Ovary (tissue), 9 donors: ENCODE data around the gene TUBA3D. TPM values are rescaled to one million over a fixed set of nuclear protein-coding genes. Genes with fewer than 3 reads are reported as not detected.
"Not testable (repeated sequence)": the region's sequence is repeated elsewhere in the genome, so short reads cannot be mapped to it uniquely, and the experiment has no call there.

Source experiments
- DNase-seq, 5 donors: peaks; one replicate each; pipeline ENCODE4 v3.0.0-alpha.2; 2019 to 2020
- H3K27ac ChIP-seq, 2 donors: fragments of 200-600 bp; one replicate each; pipeline versions ENCODE4 v1.5.1 to v1.8.0; 2019 to 2022
- H3K27me3 ChIP-seq: fragments of 200-600 bp; one replicate; pipeline ENCODE4 v1.8.0; 2022
- H3K36me3 ChIP-seq: fragments of 200-600 bp; sonication (generic); one replicate; pipeline ENCODE4 v1.5.1; 2019
- H3K4me1 ChIP-seq: one replicate; pipeline ENCODE4 v1.8.1; 2013; ENCODE audit warnings: mild to moderate bottlenecking, moderate library complexity; ENCODE audit not compliant: insufficient read depth
- H3K4me3 ChIP-seq: fragments of 200-600 bp; sonication (generic); one replicate; pipeline ENCODE4 v1.5.1; 2017
- H3K9me3 ChIP-seq, 2 donors: fragments of 200-600 bp in 1 of 2; sonication (generic) in 1 of 2; one replicate each; pipeline versions ENCODE4 v1.5.1 to v1.8.1; 2013 to 2019; ENCODE audit warnings: mild to moderate bottlenecking in 1 of 2, moderate library complexity in 1 of 2
- WGBS, 3 donors: extraction: QIAGEN DNeasy Blood & Tissue Kit in 1 of 3; methylation state at CpG; one replicate each; pipeline versions ENCODE4 v1.1.5 to v1.1.7; 2013 to 2017; 5-methylcytosine and 5-hydroxymethylcytosine counted together
- intact Hi-C, 4 donors: fragments of 100-400 bp; cut with DNase I; formaldehyde crosslinking; loops; one replicate each; pipeline versions ENCODE4 v1.11.0 to v1.15.1; 2022 to 2023
- microRNA-seq, 3 donors: library from miRNA; unstranded; fragments of <30 nt; microRNA quantifications; one replicate each; pipeline versions ENCODE4 to v1.2.0, GENCODE V29; 2019 to 2020
- polyA plus RNA-seq, 2 donors: library from polyadenylated mRNA; stranded (reverse); fragments of 200-250 nt in 1 of 2; fragments of 350-450 nt in 1 of 2; fragmentation: Illumina TruSeq in 1 of 2; extraction: RNeasy Lipid Tissue Mini Kit (QIAGEN cat#74804) in 1 of 2; gene quantifications; one replicate each; pipeline ENCODE4 v1.2.3, GENCODE V29; 2013 to 2014
- total RNA-seq, 7 donors: library from RNA; depleted of rRNA in 2 of 7; stranded (reverse); fragments of >200 nt in 2 of 7; fragmentation: NEBNext Ultra II Directional in 3 of 7; extraction: Animal tissue kit (Norgen Biotek cat#: 25700) in 3 of 7; gene quantifications; one replicate each; pipeline versions ENCODE4 v1.1.0 to v1.2.4, GENCODE V29; 2016 to 2023
- donor health status: DM: no; HTN: no; CAD: no; lungs with moderate emphysema.
- donor health status: DM: no; HTN: no; CAD: no.
- donor health status: Bipolar disorder and iron deficiency.
- donor health status: DM: yes; HTN: yes; CAD: no.
- donor health status: DM: no; HTN: no; CAD: no.
- donor health status: DM: yes; HTN: yes; CAD: no.

TUBA3D gene
- total and polyA plus RNA-seq, 9 donors = 0.15 to 74.1 (median 0.38) TPM; not detected in 2

DNA sequence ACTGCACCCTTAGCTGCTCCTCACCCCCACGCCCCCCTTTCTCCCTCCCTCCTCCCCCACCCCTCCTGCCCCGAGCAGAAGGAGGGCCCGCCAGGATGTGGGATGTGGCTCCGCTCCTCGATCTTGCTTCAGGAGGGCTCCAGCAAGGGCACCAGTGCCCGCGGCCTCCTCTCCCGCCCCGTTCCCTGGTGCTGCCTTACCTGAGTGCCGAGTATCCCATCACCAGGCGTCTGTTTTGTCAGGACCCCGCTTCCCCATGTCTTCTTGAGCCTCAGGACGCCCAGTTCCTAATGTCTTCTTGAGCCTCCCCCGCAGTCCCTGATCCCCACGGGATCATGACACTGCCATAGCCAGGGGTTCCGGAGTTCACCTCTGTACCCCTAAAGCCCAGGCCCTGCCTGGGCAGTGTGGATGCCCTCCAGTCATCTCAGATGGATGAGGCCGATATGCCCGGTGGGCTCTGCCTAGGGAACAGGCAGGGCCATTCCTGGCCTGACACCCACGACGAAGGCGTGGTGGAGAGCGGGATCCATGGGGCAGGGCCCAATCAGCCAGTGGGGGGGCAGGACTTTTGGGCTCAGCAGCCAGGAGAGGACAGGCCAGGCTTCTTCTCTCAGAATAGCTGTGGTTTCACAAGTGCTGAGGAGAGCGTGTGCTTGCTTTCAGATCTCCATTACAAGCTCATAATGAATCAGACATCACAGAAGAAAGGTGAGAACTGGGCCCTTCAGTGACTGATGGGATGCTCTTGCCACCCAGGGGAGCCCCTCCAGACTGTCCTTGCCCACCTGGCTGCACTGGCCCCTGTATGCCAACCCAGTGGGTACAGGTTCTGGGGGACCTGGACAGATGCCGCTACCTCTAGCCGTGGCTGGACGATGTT lies 53.3 kb downstream of the TUBA3D start:
- H3K9me3 ChIP-seq, H3K27ac ChIP-seq, H3K27me3 ChIP-seq, intact Hi-C loops, H3K4me1 ChIP-seq, H3K36me3 ChIP-seq: not testable (repeated sequence)
- WGBS, 3 donors = 50 to 57% (median 52%) methylated on average over 18 to 25 of the region's 26 CpGs
- peak in 1 of 5 donors; percentile 8 for DNase-seq
- peak overlapping the region; percentile 43 for H3K4me3 ChIP-seq

DNA sequence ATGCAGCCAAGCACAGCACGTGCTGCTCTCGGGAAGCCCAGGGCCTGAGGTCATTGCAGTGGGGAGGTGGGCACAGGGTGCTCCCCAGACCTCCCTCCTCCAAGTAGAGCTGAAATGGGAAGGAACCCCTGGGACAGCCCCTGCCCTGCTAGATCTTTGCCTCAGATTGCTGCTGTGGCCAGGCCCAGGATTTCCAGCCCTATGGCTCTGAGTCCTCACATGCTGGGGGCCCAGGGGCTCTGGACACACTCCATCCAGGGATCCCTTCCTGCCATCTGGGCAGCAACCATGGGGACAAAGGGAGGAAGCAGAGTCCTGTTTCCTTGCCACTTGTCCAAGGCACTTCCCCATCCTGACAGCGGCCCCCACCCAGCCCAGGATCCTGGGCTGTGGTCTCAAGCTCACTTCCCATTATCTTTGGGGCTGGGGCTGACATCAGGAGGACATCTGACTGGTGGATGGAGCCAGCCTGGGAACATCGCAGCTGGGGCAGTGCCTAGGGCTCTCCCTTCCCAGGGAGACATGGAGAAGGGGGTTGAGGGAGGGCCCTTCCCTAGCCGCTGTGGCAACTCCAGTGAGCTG lies 54.0 kb downstream of the TUBA3D start:
- peak in 1 of 5 donors; percentile 29 for DNase-seq
- intact Hi-C loops, H3K36me3 ChIP-seq, H3K4me3 ChIP-seq, H3K27ac ChIP-seq, H3K27me3 ChIP-seq, H3K4me1 ChIP-seq, H3K9me3 ChIP-seq: not testable (repeated sequence)
- 90 to 99% (median 98%) methylated on average over 3 to 5 of the region's 5 CpGs for WGBS, 3 donors

DNA sequence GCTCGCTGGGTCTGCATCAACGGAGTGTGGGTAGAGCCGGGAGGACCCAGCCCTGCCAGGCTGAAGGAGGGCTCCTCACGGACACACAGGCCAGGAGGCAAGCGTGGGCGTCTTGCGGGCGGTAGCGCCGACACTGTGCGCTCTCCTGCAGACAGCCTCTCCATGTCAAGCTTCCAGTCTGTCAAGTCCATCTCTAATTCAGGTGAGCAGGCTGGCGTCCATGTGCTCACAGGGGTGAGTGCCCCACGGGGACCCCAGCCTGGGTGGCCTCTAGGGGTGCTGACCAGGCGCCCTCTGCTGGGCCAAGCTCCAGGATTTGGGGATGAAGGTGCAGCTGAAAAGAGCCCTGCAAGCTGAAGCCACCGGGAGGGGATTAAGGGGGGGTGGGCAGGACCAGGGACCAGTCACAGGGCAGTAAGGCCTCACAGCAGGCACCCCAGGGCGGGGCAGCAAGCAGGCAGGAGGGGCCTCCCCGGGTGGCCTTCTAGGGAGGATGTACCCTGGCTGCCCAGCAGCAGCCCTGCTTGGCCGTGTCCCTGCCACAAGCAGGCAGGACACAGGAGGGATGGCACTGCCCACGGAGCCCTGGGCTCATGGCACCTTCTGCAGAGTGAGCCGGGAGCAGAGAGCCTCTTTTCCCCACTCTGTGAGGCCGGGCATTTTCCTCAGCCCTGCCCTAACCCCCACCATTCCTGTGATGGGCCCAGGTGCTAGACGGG lies 54.9 kb downstream of the TUBA3D start:
- DNase-seq = peak in 1 of 5 donors; percentile 13
- H3K9me3 ChIP-seq, intact Hi-C loops, H3K4me3 ChIP-seq, H3K36me3 ChIP-seq, H3K4me1 ChIP-seq, H3K27ac ChIP-seq, H3K27me3 ChIP-seq: not testable (repeated sequence)
- WGBS, 3 donors = 85 to 89% (median 85%) methylated on average over 13 to 21 of the region's 22 CpGs

DNA sequence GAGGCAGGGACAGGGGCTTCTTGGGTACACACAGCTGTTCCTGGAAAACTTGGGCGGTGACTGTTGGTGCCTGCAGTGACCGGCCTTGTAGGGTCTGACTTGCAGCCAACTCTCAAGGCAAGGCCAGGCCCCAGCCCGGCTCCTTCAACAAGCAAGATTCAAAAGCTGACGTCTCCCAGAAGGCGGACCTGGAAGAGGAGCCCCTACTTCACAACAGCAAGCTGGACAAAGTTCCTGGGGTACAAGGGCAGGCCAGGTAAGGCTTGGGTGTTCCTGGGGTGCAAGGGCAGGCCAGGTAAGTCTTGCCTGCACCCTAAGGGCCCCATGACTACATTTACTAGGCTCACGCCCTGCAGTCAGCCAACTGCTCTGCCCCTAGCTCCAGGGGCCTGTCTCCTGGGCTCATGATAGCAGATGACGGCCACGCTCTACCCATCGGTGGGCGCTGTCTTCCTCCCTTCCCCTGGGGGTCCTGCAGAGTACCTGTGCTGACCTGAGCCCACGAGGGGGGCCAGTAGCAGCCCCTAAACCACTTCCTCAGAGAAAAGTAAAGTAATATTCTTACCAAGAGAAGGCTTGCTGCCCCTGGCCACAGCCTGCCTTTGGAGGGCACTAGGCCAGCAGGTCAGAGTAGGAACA lies 55.7 kb downstream of the TUBA3D start:
- intact Hi-C loops, DNase-seq: not testable (repeated sequence)
- WGBS, 3 donors = 91 to 98% (median 92%) methylated on average over 6 to 8 of the region's 11 CpGs

More for the DNA sequence above, 55.7 kb downstream of the TUBA3D start:
- not testable (repeated sequence) for H3K4me3 ChIP-seq, H3K27me3 ChIP-seq, H3K9me3 ChIP-seq, H3K4me1 ChIP-seq, H3K36me3 ChIP-seq, H3K27ac ChIP-seq

Small RNA genes lying within 50 kb of the gene (microRNA-seq; reads per million reads assigned to microRNA genes)
- gene MIR4784 = 0 to 0.16 (median 0) reads per million in 3 donors

Other genes with a start within 250 kb of the TUBA3D start
- gene RAB6D, start 112.0 kb upstream of the TUBA3D start, total RNA-seq = under 1 TPM in 3 of 7 donors, not detected in 4; 0.08 to 0.13 (median 0.12) TPM
- gene RAB6D, start 112.0 kb upstream of the TUBA3D start, polyA plus RNA-seq = not detected
- gene MZT2A, start 16.3 kb downstream of the TUBA3D start, total RNA-seq = 100 to 1,000 TPM in 6 of 7 donors, 10 to 100 TPM in 1; 91.2 to 206 (median 119) TPM
- 10 to 100 TPM in 1 of 2 donors, 1 to 10 TPM in 1; 7.5 to 94.1 TPM for gene MZT2A, start 16.3 kb downstream of the TUBA3D start, polyA plus RNA-seq
- 10 to 100 TPM in 5 of 7 donors, 1 to 10 TPM in 2; 7.2 to 81.5 (median 13.6) TPM for gene CCDC74A, start 51.8 kb downstream of the TUBA3D start, total RNA-seq
- 10 to 100 TPM in 1 of 2 donors, 1 to 10 TPM in 1; 5.3 to 14.6 TPM for gene CCDC74A, start 51.8 kb downstream of the TUBA3D start, polyA plus RNA-seq